NCI-H2196 (cell line): ENCODE measurements around the gene REEP6.

ENCODE experiments used
- DNase-seq: peaks from one replicate; lab custom pipeline; 2025; ENCODE audit not compliant: unreplicated experiment; lab: John Stamatoyannopoulos, UW

The REEP6 gene

GRCh38 chr19:1456121-1456900 is 34.7 kb upstream of the REEP6 start:
- DNase-seq: no peak

DNA sequence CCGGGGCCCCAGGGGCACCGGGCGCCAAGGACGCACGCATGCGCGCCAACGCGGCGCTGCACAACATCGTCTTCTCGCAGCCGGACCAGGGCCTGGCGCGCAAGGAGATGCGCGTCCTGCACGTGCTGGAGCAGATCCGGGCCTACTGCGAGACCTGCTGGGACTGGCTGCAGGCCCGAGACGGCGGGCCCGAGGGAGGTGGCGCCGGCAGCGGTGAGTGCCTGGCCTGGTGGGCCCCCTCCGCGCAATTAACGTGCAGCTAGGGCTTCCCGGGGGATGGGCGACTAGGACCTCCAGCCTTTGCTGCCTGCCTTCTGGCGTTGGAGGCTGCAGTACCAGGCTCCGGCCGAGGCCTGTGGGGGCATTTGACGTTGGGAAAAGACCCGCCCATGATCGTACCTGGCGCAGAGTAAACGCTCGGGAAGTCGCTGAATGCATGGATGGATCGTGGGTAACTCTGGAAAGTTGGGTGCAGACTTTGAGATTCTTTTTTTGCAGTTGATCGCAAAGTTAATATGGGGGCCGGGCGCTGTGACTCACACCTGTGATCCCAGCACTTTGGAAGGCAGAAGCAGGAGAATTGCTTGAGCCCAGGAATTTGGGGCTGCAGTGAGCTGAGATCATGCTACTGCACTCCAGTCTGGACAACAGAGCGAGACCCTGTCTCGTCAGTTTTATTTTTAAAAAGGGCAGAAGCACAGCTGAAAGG is 33.8 kb upstream of the REEP6 start:
- no peak for DNase-seq

DNA sequence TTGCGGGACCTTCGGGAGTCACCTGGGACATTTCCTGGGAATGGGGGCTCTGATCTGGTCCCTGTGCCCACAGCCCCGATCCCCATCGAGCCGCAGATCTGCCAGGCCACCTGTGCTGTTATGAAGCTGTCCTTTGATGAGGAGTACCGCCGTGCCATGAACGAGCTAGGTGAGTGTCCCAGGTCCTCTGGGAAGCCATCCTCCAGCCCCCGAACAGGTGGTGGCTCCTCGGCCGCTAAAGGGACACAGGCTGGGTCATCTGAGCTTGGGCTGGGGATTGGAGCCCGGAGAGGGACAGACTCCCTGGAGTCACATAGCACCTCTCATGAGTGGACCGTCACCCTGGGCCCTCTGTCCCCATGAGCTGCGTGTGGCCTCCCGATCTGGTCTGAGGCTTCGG is 33.1 kb upstream of the REEP6 start:
- DNase-seq: no peak

GRCh38 chr19:1459479-1459878 is 31.5 kb upstream of the REEP6 start:
- DNase-seq: no peak

GRCh38 chr19:1460033-1460995 is 30.7 kb upstream of the REEP6 start:
- DNase-seq: no peak

GRCh38 chr19:1461862-1462261 is 29.1 kb upstream of the REEP6 start:
- no peak for DNase-seq

DNA sequence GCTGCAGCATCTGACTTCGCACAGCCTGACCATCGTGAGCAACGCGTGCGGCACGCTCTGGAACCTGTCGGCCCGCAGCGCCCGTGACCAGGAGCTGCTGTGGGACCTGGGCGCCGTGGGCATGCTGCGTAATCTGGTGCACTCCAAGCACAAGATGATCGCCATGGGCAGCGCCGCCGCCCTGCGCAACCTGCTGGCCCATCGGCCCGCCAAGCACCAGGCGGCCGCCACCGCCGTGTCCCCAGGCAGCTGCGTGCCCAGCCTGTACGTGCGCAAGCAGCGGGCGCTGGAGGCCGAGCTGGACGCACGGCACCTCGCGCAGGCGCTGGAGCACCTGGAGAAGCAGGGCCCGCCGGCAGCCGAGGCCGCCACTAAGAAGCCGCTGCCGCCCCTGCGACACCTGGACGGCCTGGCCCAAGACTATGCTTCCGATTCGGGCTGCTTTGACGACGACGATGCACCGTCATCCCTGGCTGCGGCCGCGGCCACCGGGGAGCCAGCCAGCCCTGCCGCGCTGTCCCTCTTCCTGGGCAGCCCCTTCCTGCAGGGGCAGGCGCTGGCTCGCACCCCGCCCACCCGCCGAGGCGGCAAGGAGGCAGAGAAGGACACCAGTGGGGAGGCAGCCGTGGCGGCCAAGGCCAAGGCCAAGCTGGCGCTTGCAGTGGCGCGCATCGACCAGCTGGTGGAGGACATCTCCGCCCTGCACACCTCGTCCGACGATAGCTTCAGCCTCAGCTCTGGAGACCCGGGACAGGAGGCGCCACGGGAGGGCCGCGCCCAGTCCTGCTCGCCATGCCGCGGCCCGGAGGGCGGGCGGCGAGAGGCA is 25.6 kb upstream of the REEP6 start:
- DNase-seq: no peak

GRCh38 chr19:1466018-1466460 is 24.9 kb upstream of the REEP6 start:
- DNase-seq: no peak

DNA sequence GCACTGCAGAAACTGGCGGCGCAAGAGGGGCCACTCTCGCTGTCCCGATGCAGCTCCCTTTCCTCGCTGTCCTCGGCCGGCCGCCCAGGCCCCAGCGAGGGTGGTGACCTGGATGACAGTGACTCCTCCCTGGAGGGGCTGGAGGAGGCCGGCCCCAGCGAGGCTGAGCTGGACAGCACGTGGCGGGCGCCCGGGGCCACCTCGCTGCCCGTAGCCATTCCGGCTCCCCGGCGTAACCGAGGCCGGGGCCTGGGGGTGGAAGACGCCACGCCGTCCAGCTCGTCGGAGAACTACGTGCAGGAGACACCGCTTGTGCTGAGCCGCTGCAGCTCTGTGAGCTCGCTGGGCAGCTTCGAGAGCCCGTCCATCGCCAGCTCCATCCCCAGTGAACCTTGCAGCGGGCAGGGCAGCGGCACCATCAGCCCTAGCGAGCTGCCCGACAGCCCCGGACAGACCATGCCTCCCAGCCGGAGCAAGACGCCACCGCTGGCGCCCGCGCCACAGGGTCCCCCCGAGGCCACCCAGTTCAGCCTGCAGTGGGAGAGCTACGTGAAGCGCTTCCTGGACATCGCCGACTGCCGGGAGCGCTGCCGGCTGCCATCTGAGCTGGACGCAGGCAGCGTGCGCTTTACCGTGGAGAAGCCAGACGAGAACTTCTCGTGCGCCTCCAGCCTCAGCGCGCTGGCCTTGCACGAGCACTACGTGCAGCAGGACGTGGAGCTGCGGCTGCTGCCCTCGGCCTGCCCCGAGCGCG is 24.3 kb upstream of the REEP6 start:
- DNase-seq: no peak

DNA sequence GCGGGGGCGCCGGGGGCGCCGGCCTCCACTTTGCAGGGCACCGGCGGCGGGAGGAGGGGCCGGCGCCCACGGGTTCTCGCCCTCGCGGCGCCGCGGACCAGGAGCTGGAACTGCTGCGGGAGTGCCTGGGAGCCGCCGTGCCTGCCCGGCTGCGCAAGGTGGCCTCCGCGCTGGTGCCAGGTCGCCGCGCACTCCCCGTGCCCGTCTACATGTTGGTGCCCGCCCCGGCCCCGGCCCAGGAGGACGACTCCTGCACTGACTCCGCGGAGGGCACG is 23.8 kb upstream of the REEP6 start:
- DNase-seq: no peak

GRCh38 chr19:1467490-1468273 is 23.3 kb upstream of the REEP6 start:
- DNase-seq: no peak

GRCh38 chr19:1468274-1468820 is 22.6 kb upstream of the REEP6 start:
- DNase-seq: no peak

DNA sequence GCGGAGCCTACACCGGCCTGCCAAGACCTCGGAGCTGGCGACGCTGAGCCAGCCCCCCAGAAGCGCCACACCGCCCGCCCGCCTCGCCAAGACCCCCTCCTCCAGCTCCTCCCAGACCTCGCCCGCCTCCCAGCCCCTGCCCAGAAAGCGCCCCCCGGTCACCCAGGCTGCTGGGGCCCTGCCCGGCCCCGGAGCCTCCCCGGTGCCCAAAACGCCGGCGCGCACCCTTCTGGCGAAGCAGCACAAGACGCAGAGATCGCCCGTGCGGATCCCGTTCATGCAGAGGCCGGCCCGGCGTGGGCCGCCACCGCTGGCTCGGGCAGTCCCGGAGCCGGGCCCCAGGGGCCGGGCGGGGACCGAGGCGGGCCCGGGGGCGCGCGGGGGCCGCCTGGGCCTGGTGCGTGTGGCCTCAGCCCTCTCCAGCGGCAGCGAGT is 22.1 kb upstream of the REEP6 start:
- DNase-seq: no peak

DNA sequence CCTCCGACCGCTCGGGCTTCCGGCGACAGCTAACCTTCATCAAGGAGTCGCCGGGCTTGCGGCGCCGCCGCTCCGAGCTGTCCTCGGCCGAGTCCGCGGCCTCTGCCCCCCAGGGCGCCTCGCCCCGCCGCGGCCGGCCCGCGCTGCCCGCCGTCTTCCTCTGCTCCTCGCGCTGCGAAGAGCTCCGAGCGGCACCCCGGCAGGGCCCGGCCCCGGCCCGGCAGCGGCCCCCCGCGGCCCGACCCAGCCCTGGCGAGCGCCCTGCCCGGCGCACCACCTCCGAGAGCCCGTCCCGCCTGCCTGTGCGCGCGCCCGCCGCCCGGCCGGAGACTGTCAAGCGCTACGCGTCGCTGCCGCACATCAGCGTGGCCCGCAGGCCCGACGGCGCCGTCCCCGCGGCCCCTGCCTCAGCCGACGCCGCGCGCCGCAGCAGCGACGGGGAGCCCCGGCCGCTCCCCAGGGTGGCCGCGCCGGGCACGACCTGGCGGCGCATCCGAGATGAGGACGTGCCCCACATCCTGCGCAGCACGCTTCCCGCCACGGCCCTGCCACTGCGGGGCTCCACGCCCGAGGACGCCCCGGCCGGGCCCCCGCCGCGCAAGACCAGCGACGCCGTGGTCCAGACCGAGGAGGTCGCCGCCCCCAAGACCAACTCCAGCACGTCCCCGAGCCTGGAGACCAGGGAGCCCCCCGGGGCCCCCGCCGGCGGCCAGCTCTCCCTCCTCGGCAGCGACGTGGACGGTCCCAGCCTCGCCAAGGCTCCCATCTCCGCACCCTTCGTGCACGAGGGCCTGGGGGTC is 21.5 kb upstream of the REEP6 start:
- no peak for DNase-seq

GRCh38 chr19:1470055-1470304 is 21.0 kb upstream of the REEP6 start:
- no peak for DNase-seq

- DNase-seq: peak; percentile 68
Observed at GRCh38 chr19:1470305-1471009, 20.5 kb upstream of the REEP6 start.

DNA sequence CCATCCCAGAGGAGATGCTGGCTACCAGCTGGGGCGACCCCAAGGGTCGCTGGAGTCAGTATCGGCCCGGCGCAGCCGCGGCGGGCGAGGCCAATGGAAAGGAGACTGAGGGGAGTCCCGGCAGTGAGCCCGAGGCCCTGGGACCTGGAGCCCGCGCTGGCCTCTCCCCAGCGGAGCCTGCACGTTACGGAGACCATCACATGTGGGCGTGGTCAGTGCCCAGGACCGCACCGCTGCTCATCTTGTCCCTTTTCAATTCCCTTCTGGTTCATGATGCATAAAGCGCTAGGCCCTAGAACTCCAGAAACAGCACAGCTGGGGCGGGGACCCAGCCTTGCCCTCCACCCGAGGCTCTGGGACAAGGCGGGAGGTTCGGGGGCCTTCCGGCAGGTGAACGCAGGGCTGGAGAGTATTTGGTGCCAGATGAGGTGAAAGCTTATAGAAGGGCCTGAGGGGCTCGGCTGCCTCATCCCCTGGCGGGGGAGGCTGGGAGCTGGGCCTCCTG is 19.9 kb upstream of the REEP6 start:
- DNase-seq: peak; percentile 52
